HUES6 (cell line): ENCODE data around the gene UBE2F.

Source experiments
- H3K27ac ChIP-seq: 2 replicates; pipeline ENCODE4 v1.7.0; 2013; ENCODE audit warnings: low read depth, mild to moderate bottlenecking, low read length, inconsistent platforms
- H3K27me3 ChIP-seq: 2 replicates; pipeline ENCODE4 v1.6.1; 2013; ENCODE audit warnings: low read length; ENCODE audit not compliant: control insufficient read depth, insufficient read depth
- H3K36me3 ChIP-seq: 2 replicates; pipeline ENCODE4 v1.6.1; 2013; ENCODE audit warnings: low read length; ENCODE audit not compliant: control insufficient read depth, insufficient read depth
- H3K4me1 ChIP-seq: 2 replicates; pipeline ENCODE4 v1.6.1; 2013; ENCODE audit warnings: low read length; ENCODE audit not compliant: control insufficient read depth, insufficient read depth
- H3K4me3 ChIP-seq: 2 replicates; pipeline ENCODE4 v1.5.1; 2013; ENCODE audit warnings: low read depth, low read length
- H3K9ac ChIP-seq: one replicate; pipeline ENCODE4 v1.6.1; 2013; ENCODE audit warnings: mild to moderate bottlenecking, low read length
- H3K9me3 ChIP-seq: 2 replicates; pipeline ENCODE4 v1.6.1; 2013; ENCODE audit warnings: low read depth, low read length; ENCODE audit not compliant: control insufficient read depth, insufficient read depth

Gene UBE2F

GRCh38 chr2:238019962-238020361 lies 53.1 kb downstream of the UBE2F start:
- Histone ChIP-seq H3K36me3 (peaks cover 22% of the 10 kb centered on the region), H3K4me3 (no peak overlapping the region), H3K27ac (no peak overlapping the region), H3K4me1 (no peaks in the 10 kb centered on the region), H3K9ac (no peak overlapping the region), H3K27me3 (no peaks in the 10 kb centered on the region), H3K9me3 (no peaks in the 10 kb centered on the region)

GRCh38 chr2:238020816-238021215 lies 54.0 kb downstream of the UBE2F start:
- H3K27me3 ChIP-seq, result no peaks in the 10 kb centered on the region
- H3K4me3 ChIP-seq, result no peak overlapping the region
- H3K27ac ChIP-seq, result no peak overlapping the region
- peaks cover 22% of the 10 kb centered on the region for H3K36me3 ChIP-seq
- H3K4me1 ChIP-seq, result no peaks in the 10 kb centered on the region
- no peak overlapping the region for H3K9ac ChIP-seq
- H3K9me3 ChIP-seq, result no peaks in the 10 kb centered on the region

GRCh38 chr2:238021327-238021726 lies 54.5 kb downstream of the UBE2F start:
- no peaks in the 10 kb centered on the region for H3K4me1 ChIP-seq
- H3K9me3 ChIP-seq, result no peaks in the 10 kb centered on the region
- peaks cover 19% of the 10 kb centered on the region for H3K36me3 ChIP-seq
- H3K9ac ChIP-seq, result no peak overlapping the region
- no peaks in the 10 kb centered on the region for H3K27me3 ChIP-seq
- no peak overlapping the region for H3K27ac ChIP-seq
- no peak overlapping the region for H3K4me3 ChIP-seq

- H3K36me3 ChIP-seq, result peaks cover 18% of the 10 kb centered on the region
- H3K9me3 ChIP-seq, result no peaks in the 10 kb centered on the region
- no peak overlapping the region for H3K4me3 ChIP-seq
- H3K4me1 ChIP-seq, result peaks cover 3% of the 10 kb centered on the region
- no peaks in the 10 kb centered on the region for H3K27me3 ChIP-seq
- no peak overlapping the region for H3K27ac ChIP-seq
- no peak overlapping the region for H3K9ac ChIP-seq
These were observed 55.9 kb downstream of the UBE2F start for GRCh38 chr2:238022594-238023157.

GRCh38 chr2:238023608-238024007 lies 56.8 kb downstream of the UBE2F start:
- Histone ChIP-seq H3K36me3 (peaks cover 13% of the 10 kb centered on the region; the same call in 1 of the 2 replicates), H3K27ac (no peak overlapping the region)

GRCh38 chr2:238024986-238025385 lies 58.2 kb downstream of the UBE2F start:
- Histone ChIP-seq H3K4me3 (no peak overlapping the region), H3K9ac (no peak overlapping the region), H3K36me3 (peaks cover 18% of the 10 kb centered on the region), H3K4me1 (peaks cover 10% of the 10 kb centered on the region), H3K27me3 (no peaks in the 10 kb centered on the region), H3K27ac (no peak overlapping the region), H3K9me3 (no peaks in the 10 kb centered on the region)

More at GRCh38 chr2:238023608-238024007, 56.8 kb downstream of the UBE2F start:
- Histone ChIP-seq H3K27me3 (no peaks in the 10 kb centered on the region), H3K9me3 (no peaks in the 10 kb centered on the region), H3K4me1 (peaks cover 10% of the 10 kb centered on the region), H3K9ac (no peak overlapping the region), H3K4me3 (no peak overlapping the region)

- Histone ChIP-seq H3K4me3 (no peak overlapping the region), H3K9me3 (no peaks in the 10 kb centered on the region), H3K27me3 (no peaks in the 10 kb centered on the region), H3K27ac (no peak overlapping the region), H3K9ac (no peak overlapping the region), H3K4me1 (peaks cover 10% of the 10 kb centered on the region), H3K36me3 (peaks cover 24% of the 10 kb centered on the region)
These were observed 59.0 kb downstream of the UBE2F start for GRCh38 chr2:238025741-238026360.

- Histone ChIP-seq H3K27ac (no peak overlapping the region), H3K36me3 (peaks cover 29% of the 10 kb centered on the region), H3K9ac (no peak overlapping the region)
These were observed 60.2 kb downstream of the UBE2F start for GRCh38 chr2:238027058-238027457.

GRCh38 chr2:238027591-238028415 lies 61.0 kb downstream of the UBE2F start:
- H3K9ac ChIP-seq, result no peak overlapping the region
- H3K27ac ChIP-seq, result no peak overlapping the region
- H3K27me3 ChIP-seq, result no peaks in the 10 kb centered on the region
- no peaks in the 10 kb centered on the region for H3K9me3 ChIP-seq
- H3K4me3 ChIP-seq, result no peak overlapping the region
- peaks cover 10% of the 10 kb centered on the region for H3K4me1 ChIP-seq
- peaks cover 35% of the 10 kb centered on the region for H3K36me3 ChIP-seq

More at GRCh38 chr2:238027058-238027457, 60.2 kb downstream of the UBE2F start:
- Histone ChIP-seq H3K9me3 (no peaks in the 10 kb centered on the region), H3K4me1 (peaks cover 10% of the 10 kb centered on the region), H3K27me3 (no peaks in the 10 kb centered on the region), H3K4me3 (no peak overlapping the region)

GRCh38 chr2:238029853-238030252 lies 63.0 kb downstream of the UBE2F start:
- H3K9me3 ChIP-seq, result no peaks in the 10 kb centered on the region
- no peaks in the 10 kb centered on the region for H3K27me3 ChIP-seq
- H3K4me3 ChIP-seq, result no peak overlapping the region
- no peak overlapping the region for H3K9ac ChIP-seq
- peaks cover 10% of the 10 kb centered on the region for H3K4me1 ChIP-seq
- H3K36me3 ChIP-seq, result peaks cover 44% of the 10 kb centered on the region
- no peak overlapping the region for H3K27ac ChIP-seq
